Calu3 (cell line): ENCODE results near the gene SEPTIN1. TPM values are rescaled to one million over a fixed set of nuclear protein-coding genes. Genes with fewer than 3 reads are reported as not detected.

Experiments used
- BruUV-seq: library from RNA; stranded (reverse); fragments of 400-500 nt; replicated peaks from 2 replicates; lab custom pipeline; 2021; lab: Mats Ljungman, UMichigan
- CTCF ChIA-PET: fragments of 300-600 bp; sonication (Branson Sonifier 250); formaldehyde crosslinking; loops from one replicate; lab custom pipeline; 2022; ENCODE audit warnings: antibody characterized with exemption; lab: Charles Lee
- DNase-seq: peaks from one replicate; pipeline ENCODE4 v3.0.0; 2022
- H3K27ac Mint-ChIP-seq: one replicate; pipeline ENCODE4 v1.8.0; 2022; ENCODE audit warnings: mixed read lengths; ENCODE audit not compliant: unreplicated experiment
- H3K27me3 Mint-ChIP-seq: one replicate; pipeline ENCODE4 v1.8.0; 2022; ENCODE audit warnings: mixed read lengths; ENCODE audit not compliant: unreplicated experiment
- H3K36me3 Mint-ChIP-seq: one replicate; pipeline ENCODE4 v1.8.0; 2022; ENCODE audit warnings: mild to moderate bottlenecking, moderate library complexity, mixed read lengths; ENCODE audit not compliant: insufficient read depth, unreplicated experiment
- H3K4me1 Mint-ChIP-seq: one replicate; pipeline ENCODE4 v1.8.0; 2022; ENCODE audit warnings: mild to moderate bottlenecking, low read depth, mixed read lengths; ENCODE audit not compliant: unreplicated experiment
- H3K4me3 Mint-ChIP-seq: one replicate; pipeline ENCODE4 v1.8.0; 2022; ENCODE audit warnings: mild to moderate bottlenecking, low read depth, moderate library complexity, mixed read lengths; ENCODE audit not compliant: unreplicated experiment
- H3K9me3 Mint-ChIP-seq: one replicate; pipeline ENCODE4 v1.8.0; 2022; ENCODE audit warnings: low read depth, mixed read lengths; ENCODE audit not compliant: unreplicated experiment
- intact Hi-C: fragments of 100-400 bp; cut with micrococcal nuclease; formaldehyde crosslinking; loops from one replicate; pipeline ENCODE4 v1.10.0; 2022; ENCODE audit not compliant: unreplicated experiment
- total RNA-seq: library from RNA; stranded (reverse); gene quantifications from 2 replicates; pipeline ENCODE4 v1.2.3, GENCODE V29; 2022
- TF ChIP-seq, protein P1 (sequence below): fragments of 200-600 bp; IDR thresholded peaks from one replicate; pipeline ENCODE4 v1.8.0; 2022; ENCODE audit warnings: antibody characterized with exemption; ENCODE audit not compliant: unreplicated experiment

The SEPTIN1 gene
- total RNA-seq, 1 experiment from 2014 or later = 1.5 TPM

DNA sequence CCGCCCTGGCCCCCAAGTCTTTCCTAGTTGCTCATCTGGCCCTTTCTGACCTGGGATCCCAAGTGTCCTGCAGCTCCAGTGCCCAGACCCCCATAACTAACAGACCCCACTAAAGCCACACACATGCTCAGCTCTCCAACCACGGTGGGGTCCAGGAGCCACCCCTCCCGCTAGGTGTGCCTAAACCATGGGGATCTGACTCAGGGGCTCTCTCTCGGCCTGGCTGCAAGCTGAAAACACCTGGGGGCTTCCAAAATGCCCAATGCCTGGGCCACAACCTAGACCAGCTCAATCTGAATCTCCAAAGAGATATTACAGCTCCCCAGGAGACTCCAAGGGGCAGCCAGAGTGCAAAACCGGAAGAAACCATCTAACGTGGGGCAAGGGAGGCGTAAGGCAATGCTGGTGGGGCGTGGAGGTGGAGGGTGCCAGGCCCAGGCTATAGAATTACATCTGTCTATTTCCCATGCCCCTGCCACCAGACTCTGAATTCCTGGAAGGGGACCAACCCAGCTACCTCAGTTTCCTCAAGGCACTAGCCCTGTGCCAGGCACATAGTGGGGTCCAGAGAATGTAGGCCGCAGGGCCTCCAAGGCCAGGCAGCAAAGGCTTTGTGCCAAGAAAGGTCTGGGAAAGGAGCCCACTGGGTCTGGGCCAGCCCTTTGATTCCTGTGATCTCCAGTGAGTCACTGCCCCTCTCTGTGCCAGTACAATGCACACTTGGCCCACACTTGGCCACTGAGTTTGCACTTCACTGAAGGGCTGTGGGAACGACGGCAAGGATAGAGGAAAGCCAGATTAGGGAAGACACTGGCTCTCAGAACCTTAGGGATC lies 30.6 kb downstream of the SEPTIN1 start:
- Mint-ChIP-seq H3K27me3 (no peaks in the 10 kb centered on the region), H3K9me3 (no peaks in the 10 kb centered on the region), H3K27ac (peak overlapping the region; percentile 56), H3K4me3 (no peak overlapping the region), H3K4me1 (peaks cover 26% of the 10 kb centered on the region), H3K36me3 (peaks cover 81% of the 10 kb centered on the region)
- CTCF ChIA-PET = no interaction called here
- DNase-seq = no peak
- TF ChIP-seq, protein P1, sequence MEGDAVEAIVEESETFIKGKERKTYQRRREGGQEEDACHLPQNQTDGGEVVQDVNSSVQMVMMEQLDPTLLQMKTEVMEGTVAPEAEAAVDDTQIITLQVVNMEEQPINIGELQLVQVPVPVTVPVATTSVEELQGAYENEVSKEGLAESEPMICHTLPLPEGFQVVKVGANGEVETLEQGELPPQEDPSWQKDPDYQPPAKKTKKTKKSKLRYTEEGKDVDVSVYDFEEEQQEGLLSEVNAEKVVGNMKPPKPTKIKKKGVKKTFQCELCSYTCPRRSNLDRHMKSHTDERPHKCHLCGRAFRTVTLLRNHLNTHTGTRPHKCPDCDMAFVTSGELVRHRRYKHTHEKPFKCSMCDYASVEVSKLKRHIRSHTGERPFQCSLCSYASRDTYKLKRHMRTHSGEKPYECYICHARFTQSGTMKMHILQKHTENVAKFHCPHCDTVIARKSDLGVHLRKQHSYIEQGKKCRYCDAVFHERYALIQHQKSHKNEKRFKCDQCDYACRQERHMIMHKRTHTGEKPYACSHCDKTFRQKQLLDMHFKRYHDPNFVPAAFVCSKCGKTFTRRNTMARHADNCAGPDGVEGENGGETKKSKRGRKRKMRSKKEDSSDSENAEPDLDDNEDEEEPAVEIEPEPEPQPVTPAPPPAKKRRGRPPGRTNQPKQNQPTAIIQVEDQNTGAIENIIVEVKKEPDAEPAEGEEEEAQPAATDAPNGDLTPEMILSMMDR = no peak
- intact Hi-C loops = no loop called here
- no TSS peak for BruUV-seq

GRCh38 chr16:30351001-30351441 lies 31.3 kb downstream of the SEPTIN1 start:
- Mint-ChIP-seq H3K9me3 (no peaks in the 10 kb centered on the region), H3K36me3 (peaks cover 74% of the 10 kb centered on the region), H3K27me3 (no peaks in the 10 kb centered on the region), H3K4me1 (peaks cover 19% of the 10 kb centered on the region), H3K4me3 (no peak overlapping the region), H3K27ac (no peak overlapping the region)
- CTCF ChIA-PET = no interaction called here
- TF ChIP-seq, protein P1 = no peak
- no TSS peak for BruUV-seq
- intact Hi-C loops = no loop called here
- DNase-seq = no peak

- DNase-seq = no peak
- no peaks in the 10 kb centered on the region for H3K9me3 Mint-ChIP-seq
- TF ChIP-seq, protein P1 = no peak
- peaks cover 16% of the 10 kb centered on the region for H3K4me1 Mint-ChIP-seq
- H3K4me3 Mint-ChIP-seq = no peak overlapping the region
- CTCF ChIA-PET = no interaction called here
- peak overlapping the region; percentile 9 for H3K27ac Mint-ChIP-seq
- no peaks in the 10 kb centered on the region for H3K27me3 Mint-ChIP-seq
- intact Hi-C loops = no loop called here
- no TSS peak for BruUV-seq
- peaks cover 66% of the 10 kb centered on the region for H3K36me3 Mint-ChIP-seq
These were observed 32.1 kb downstream of the SEPTIN1 start for GRCh38 chr16:30350134-30350871.

GRCh38 chr16:30349675-30350074 lies 32.7 kb downstream of the SEPTIN1 start:
- Mint-ChIP-seq H3K4me1 (peaks cover 16% of the 10 kb centered on the region), H3K27ac (no peak overlapping the region), H3K9me3 (no peaks in the 10 kb centered on the region), H3K27me3 (no peaks in the 10 kb centered on the region), H3K36me3 (peaks cover 60% of the 10 kb centered on the region), H3K4me3 (no peak overlapping the region)
- TF ChIP-seq, protein P1 = no peak
- BruUV-seq = no TSS peak
- CTCF ChIA-PET = no interaction called here
- intact Hi-C loops = no loop called here
- DNase-seq = no peak
